MCF 10A (cell line): ENCODE data around the gene RPL32. TPM values are rescaled to one million over a fixed set of nuclear protein-coding genes. Genes with fewer than 3 reads are reported as not detected.

Experiments used
- BruUV-seq: library from RNA; stranded (reverse); fragments of 400-500 nt; replicated peaks from 2 replicates; lab custom pipeline; 2021; lab: Mats Ljungman, UMichigan
- CTCF ChIA-PET: fragments of 300-600 bp; sonication (Branson Sonifier 250); formaldehyde crosslinking; extraction: SDS; loops from one replicate; lab custom pipeline; 2021; ENCODE audit warnings: antibody characterized with exemption, inconsistent platforms; lab: Yijun Ruan, JAX
- POLR2A ChIA-PET: fragments of 300-600, 350-650 bp; sonication (Branson Sonifier 250); formaldehyde crosslinking; extraction: SDS; loops from one replicate; lab custom pipeline; 2020; ENCODE audit warnings: antibody characterized with exemption, inconsistent platforms; lab: Yijun Ruan, JAX
- DNase-seq: peaks from one replicate; pipeline ENCODE4 v3.0.0-alpha.2; 2018; ENCODE audit not compliant: unreplicated experiment
- H3K27ac Mint-ChIP-seq: one replicate; pipeline ENCODE4 v1.8.0; 2022; ENCODE audit warnings: mild to moderate bottlenecking, low read depth, mixed read lengths; ENCODE audit not compliant: unreplicated experiment
- H3K27me3 Mint-ChIP-seq: one replicate; pipeline ENCODE4 v1.8.0; 2022; ENCODE audit warnings: mixed read lengths; ENCODE audit not compliant: insufficient read depth, unreplicated experiment
- H3K36me3 Mint-ChIP-seq: one replicate; pipeline ENCODE4 v1.8.0; 2022; ENCODE audit warnings: mild to moderate bottlenecking, moderate library complexity, mixed read lengths; ENCODE audit not compliant: insufficient read depth, unreplicated experiment
- H3K4me1 Mint-ChIP-seq: one replicate; pipeline ENCODE4 v1.8.0; 2022; ENCODE audit warnings: mixed read lengths; ENCODE audit not compliant: insufficient read depth, unreplicated experiment
- H3K4me3 Mint-ChIP-seq: one replicate; pipeline ENCODE4 v1.8.0; 2022; ENCODE audit warnings: mild to moderate bottlenecking, moderate library complexity, mixed read lengths; ENCODE audit not compliant: unreplicated experiment
- H3K9me3 Mint-ChIP-seq: one replicate; pipeline ENCODE4 v1.8.0; 2022; ENCODE audit warnings: mixed read lengths; ENCODE audit not compliant: unreplicated experiment
- CTCF ChIP-seq: fragments of 200-600 bp; IDR thresholded peaks from one replicate; pipeline ENCODE4 v1.8.0; 2022; ENCODE audit warnings: antibody characterized with exemption, mild to moderate bottlenecking; ENCODE audit not compliant: unreplicated experiment
- intact Hi-C: fragments of 100-400 bp; cut with micrococcal nuclease; formaldehyde crosslinking; loops from 2 replicates; pipeline ENCODE4 v1.14.1; 2022
- total RNA-seq: library from RNA; stranded (reverse); gene quantifications from 2 replicates; pipeline ENCODE4 v1.2.3, GENCODE V29; 2022

RPL32 gene
- total RNA-seq, 1 experiment from 2014 or later = 2,288 TPM

GRCh38 chr3:12817343-12817710 is 24.0 kb downstream of the RPL32 start:
- no peak for DNase-seq
- BruUV-seq = no TSS peak
- ChIA-PET CTCF (no interaction called here), POLR2A (interaction anchor here (2.5 kb wide), 1 partner anchor 15 kb away, joined by 9 read pairs; no protein-coding TSS in a partner anchor)
- no peak overlapping the region for H3K4me3 Mint-ChIP-seq
- H3K9me3 Mint-ChIP-seq = no peaks in the 10 kb centered on the region
- H3K4me1 Mint-ChIP-seq = no peaks in the 10 kb centered on the region
- no peak overlapping the region for H3K27ac Mint-ChIP-seq
- intact Hi-C loops = no loop called here
- no peaks in the 10 kb centered on the region for H3K36me3 Mint-ChIP-seq
- no peak for TF ChIP-seq CTCF
- no peaks in the 10 kb centered on the region for H3K27me3 Mint-ChIP-seq

GRCh38 chr3:12816521-12817342 is 24.6 kb downstream of the RPL32 start:
- DNase-seq = no peak
- POLR2A ChIA-PET = interaction anchor here (2.5 kb wide), 1 partner anchor 16 kb away, joined by 9 read pairs; no protein-coding TSS in a partner anchor
- Mint-ChIP-seq H3K4me1 (no peaks in the 10 kb centered on the region), H3K9me3 (no peaks in the 10 kb centered on the region), H3K36me3 (no peaks in the 10 kb centered on the region), H3K4me3 (no peak overlapping the region), H3K27ac (no peak overlapping the region), H3K27me3 (no peaks in the 10 kb centered on the region)
- no peak for TF ChIP-seq CTCF
- intact Hi-C loops = no loop called here
- BruUV-seq = no TSS peak
- CTCF ChIA-PET = no interaction called here

GRCh38 chr3:12815719-12816118 is 25.6 kb downstream of the RPL32 start:
- CTCF ChIA-PET = interaction anchor here (1.0 kb wide), 1 partner anchor 28 kb away, joined by 3 read pairs; no protein-coding TSS in a partner anchor
- POLR2A ChIA-PET = interaction anchor here (0.6 kb wide), 1 partner anchor 108 kb away, joined by 3 read pairs; no protein-coding TSS in a partner anchor
- no peaks in the 10 kb centered on the region for H3K9me3 Mint-ChIP-seq
- no peaks in the 10 kb centered on the region for H3K36me3 Mint-ChIP-seq
- intact Hi-C loops = no loop called here
- H3K4me3 Mint-ChIP-seq = no peak overlapping the region
- no peak overlapping the region for H3K27ac Mint-ChIP-seq
- DNase-seq = no peak
- H3K27me3 Mint-ChIP-seq = no peaks in the 10 kb centered on the region
- no peak for TF ChIP-seq CTCF
- H3K4me1 Mint-ChIP-seq = no peaks in the 10 kb centered on the region
- BruUV-seq = no TSS peak

GRCh38 chr3:12815078-12815477 is 26.3 kb downstream of the RPL32 start:
- ChIA-PET CTCF (interaction anchor here (1.0 to 1.5 kb wide), 3 partner anchors 8 to 28 kb away, joined by 3 to 4 read pairs (median 4); no protein-coding TSS in a partner anchor), POLR2A (no interaction called here)
- no TSS peak for BruUV-seq
- no peak for TF ChIP-seq CTCF
- no peaks in the 10 kb centered on the region for H3K27me3 Mint-ChIP-seq
- intact Hi-C loops = no loop called here
- H3K27ac Mint-ChIP-seq = no peak overlapping the region
- DNase-seq = no peak
- no peaks in the 10 kb centered on the region for H3K9me3 Mint-ChIP-seq
- no peak overlapping the region for H3K4me3 Mint-ChIP-seq
- no peaks in the 10 kb centered on the region for H3K36me3 Mint-ChIP-seq
- H3K4me1 Mint-ChIP-seq = no peaks in the 10 kb centered on the region
